Kidney epithelial cell (primary cell): ENCODE measurements around the gene DYNLRB1. TPM values are rescaled to one million over a fixed set of nuclear protein-coding genes. Genes with fewer than 3 reads are reported as not detected.

Experiments
- DNase-seq: peaks from one replicate; pipeline ENCODE4 v3.0.0-alpha.2; 2010; ENCODE audit warnings: low read depth
- H3K27me3 ChIP-seq: 2 replicates; pipeline ENCODE4 v1.6.0; 2011; ENCODE audit warnings: low read length; ENCODE audit not compliant: control insufficient read depth, insufficient read depth
- H3K36me3 ChIP-seq: 2 replicates; pipeline ENCODE4 v1.5.1; 2011; ENCODE audit warnings: low read length; ENCODE audit not compliant: control insufficient read depth, insufficient read depth
- H3K4me3 ChIP-seq: 2 replicates; pipeline ENCODE4 v1.5.1; 2011; ENCODE audit warnings: low read depth, mild to moderate bottlenecking, control low read depth, low read length
- total RNA-seq: library from RNA; depleted of rRNA; stranded (reverse); fragments of >200 nt; gene quantifications from 2 replicates; pipeline ENCODE4 v1.2.3, GENCODE V29; 2015
- TF ChIP-seq, protein P1 (sequence below): IDR thresholded peaks from 2 replicates; pipeline ENCODE4 v1.5.1; 2011; ENCODE audit warnings: mild to moderate bottlenecking, moderate library complexity, low read length, control low read depth, inconsistent platforms; ENCODE audit not compliant: insufficient read depth, poor library complexity, severe bottlenecking

DYNLRB1 gene
- total RNA-seq, 1 donor from 2014 or later, result 143 TPM

DNA sequence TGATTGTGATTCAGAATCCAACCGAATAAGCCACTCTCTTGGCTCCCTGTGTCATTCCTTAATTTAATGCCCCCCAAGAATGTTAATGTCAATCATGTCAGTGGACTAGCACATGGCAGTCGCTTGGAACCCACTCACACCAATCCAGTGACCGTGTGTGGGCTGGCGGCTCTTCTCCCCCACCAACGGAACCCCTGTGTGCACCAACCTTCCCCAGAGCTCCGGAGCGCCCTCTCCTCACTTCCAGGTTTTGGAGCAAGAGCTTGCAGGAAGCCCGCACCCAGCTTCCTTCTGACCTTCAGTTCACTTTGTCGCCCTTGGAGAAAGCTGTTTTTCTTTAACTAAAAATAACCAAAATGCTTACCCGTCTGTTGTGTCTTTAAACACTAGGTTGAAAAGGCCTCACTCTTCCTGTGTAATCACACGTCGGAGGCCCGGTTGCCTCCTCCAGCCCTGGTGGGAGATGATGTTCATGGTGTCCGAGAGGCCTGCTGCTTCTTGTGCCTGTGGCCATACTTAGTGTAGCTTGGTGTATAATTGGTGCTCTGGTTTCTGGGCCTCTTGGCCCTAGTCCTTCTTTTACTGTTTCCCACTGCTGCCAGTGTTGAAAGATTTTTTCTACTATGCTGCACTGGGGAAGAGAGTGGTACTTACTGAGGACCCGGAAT, 24.5 kb downstream of the DYNLRB1 start:
- DNase-seq, result no peak
- TF ChIP-seq, protein P1, sequence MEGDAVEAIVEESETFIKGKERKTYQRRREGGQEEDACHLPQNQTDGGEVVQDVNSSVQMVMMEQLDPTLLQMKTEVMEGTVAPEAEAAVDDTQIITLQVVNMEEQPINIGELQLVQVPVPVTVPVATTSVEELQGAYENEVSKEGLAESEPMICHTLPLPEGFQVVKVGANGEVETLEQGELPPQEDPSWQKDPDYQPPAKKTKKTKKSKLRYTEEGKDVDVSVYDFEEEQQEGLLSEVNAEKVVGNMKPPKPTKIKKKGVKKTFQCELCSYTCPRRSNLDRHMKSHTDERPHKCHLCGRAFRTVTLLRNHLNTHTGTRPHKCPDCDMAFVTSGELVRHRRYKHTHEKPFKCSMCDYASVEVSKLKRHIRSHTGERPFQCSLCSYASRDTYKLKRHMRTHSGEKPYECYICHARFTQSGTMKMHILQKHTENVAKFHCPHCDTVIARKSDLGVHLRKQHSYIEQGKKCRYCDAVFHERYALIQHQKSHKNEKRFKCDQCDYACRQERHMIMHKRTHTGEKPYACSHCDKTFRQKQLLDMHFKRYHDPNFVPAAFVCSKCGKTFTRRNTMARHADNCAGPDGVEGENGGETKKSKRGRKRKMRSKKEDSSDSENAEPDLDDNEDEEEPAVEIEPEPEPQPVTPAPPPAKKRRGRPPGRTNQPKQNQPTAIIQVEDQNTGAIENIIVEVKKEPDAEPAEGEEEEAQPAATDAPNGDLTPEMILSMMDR, result no peak
- Histone ChIP-seq H3K36me3 (peaks cover 2% of the 10 kb centered on the region), H3K27me3 (no peaks in the 10 kb centered on the region), H3K4me3 (no peak overlapping the region)

DNA sequence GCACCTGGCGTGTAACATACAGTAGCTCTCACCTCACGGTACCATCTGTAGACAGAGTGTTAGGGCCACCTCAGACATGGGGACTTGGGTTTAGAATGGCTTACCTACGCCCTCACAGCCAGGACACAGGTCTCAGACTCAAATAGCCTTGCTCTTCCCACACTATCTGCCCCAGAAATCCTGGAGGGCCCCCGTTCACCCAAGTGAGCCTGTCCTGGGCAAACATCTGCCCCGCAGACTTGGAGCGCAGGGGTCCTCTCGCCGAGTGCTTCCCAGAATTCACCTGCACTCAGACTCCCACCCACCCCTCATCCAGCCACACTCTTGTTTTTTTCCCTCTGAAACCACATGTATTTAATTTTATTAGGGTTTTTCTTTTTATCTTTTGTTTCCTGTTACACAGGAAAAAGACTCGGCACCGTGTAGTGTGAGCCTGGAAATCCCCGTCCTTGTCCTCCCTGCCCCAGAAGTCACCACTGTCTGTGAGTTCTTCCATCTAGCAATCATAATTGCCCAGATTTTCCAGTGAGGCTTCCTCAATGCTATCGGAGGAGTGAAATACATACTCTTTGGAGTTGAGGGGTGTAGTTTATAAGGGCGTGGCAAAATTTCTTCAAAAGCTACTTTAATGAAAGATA, 25.2 kb downstream of the DYNLRB1 start:
- TF ChIP-seq, protein P1, result no peak
- DNase-seq, result no peak
- Histone ChIP-seq H3K27me3 (no peaks in the 10 kb centered on the region), H3K36me3 (peaks cover 2% of the 10 kb centered on the region), H3K4me3 (no peak overlapping the region)

DNA sequence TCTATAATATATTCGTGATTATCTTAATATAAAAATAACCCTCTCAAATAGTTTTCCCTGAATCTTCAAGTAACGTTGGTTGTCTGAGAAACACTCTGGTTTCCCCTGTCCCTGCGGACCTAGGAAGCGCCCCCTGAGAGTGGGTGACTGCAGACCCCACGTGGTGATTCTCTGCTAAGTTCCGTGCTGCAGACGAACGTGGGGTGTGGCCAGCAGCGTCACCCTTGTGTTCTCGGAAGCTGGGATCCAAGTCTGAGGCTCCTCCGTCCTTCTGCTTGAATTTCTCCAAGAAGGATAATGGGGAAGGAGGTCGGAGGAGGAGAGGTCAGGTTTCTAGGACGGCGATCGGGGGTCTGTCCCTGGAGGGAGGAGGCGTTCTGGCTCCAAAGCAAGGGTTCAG, 25.7 kb downstream of the DYNLRB1 start:
- TF ChIP-seq, protein P1, result no peak
- Histone ChIP-seq H3K27me3 (no peaks in the 10 kb centered on the region), H3K4me3 (no peak overlapping the region), H3K36me3 (peaks cover 2% of the 10 kb centered on the region)
- no peak for DNase-seq

DNA sequence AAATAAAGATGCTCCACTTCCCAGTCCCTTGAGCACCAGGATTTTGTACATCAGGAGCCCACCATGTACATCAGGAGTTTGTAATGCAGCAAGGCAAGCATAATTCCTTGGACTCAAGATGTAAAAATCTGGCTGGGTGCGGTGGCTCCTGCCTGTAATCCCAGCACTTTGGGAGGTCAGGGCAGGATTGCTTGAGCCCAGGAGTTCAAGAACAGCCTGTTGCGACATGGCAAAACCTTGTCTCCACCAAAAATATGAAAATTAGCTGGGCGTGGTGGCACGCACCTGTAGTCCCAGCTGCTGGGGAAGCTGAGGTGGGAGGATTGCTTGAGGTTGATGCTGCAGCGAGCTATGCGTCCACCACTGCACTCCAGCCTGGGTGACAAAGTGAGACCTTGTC, 26.2 kb downstream of the DYNLRB1 start:
- H3K4me3 ChIP-seq, result no peak overlapping the region
- no peaks in the 10 kb centered on the region for H3K27me3 ChIP-seq
- no peak for DNase-seq
- TF ChIP-seq, protein P1, result no peak
- peaks cover 2% of the 10 kb centered on the region for H3K36me3 ChIP-seq

DNA sequence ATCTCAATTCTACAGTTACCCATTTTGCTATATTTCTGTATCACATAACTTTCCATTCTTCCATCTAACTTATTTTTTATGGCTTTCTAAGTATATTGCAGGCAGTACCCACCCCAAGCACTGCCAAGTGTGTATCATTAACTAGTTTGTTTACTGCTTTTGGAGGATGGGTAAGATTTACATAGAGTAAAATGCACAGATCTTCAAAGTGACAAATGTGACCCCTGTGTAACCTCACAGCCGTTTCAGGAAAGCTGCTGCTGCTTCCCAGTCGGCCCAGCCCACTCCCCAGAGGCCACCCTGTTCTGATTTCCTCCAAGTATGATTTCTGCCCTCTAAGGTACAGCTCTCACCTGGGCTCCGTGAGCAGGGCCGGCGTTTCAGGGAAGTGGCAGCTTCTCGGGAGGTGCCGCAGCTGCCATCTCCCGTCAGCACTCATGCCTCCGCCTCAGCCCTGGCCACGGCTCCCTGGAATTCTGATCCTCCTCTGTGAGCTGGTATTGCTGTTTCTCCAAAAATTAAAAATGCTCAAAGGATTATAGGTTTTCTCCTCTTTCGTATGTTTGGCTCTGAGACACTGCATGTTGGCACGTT, 27.3 kb downstream of the DYNLRB1 start:
- Histone ChIP-seq H3K4me3 (no peak overlapping the region), H3K27me3 (no peaks in the 10 kb centered on the region), H3K36me3 (no peaks in the 10 kb centered on the region)
- TF ChIP-seq, protein P1, result no peak
- DNase-seq, result no peak
